ENCODE results near the gene LAIR2. TPM values are rescaled to one million over a fixed set of nuclear protein-coding genes. Genes with fewer than 3 reads are reported as not detected.

LAIR2 gene
- total RNA-seq, 1 donor = not detected

- peaks cover 7% of the 10 kb centered on the region for H3K4me1 ChIP-seq (ENCODE audit: insufficient read depth, low read length)
- no peaks in the 10 kb centered on the region for H3K9me3 ChIP-seq (ENCODE audit: low read depth, low read length)
- H3K27ac ChIP-seq (ENCODE audit: low read depth, low read length) = no peak overlapping the region
- H3K36me3 ChIP-seq (ENCODE audit: insufficient read depth, low read length) = no peaks in the 10 kb centered on the region
- DNase-seq (ENCODE audit: insufficient read length, low spot score, missing footprints) = peak; percentile 81
- H3K27me3 ChIP-seq (ENCODE audit: insufficient read depth, low read length) = peaks cover 6% of the 10 kb centered on the region
- H2AFZ ChIP-seq (ENCODE audit: low read length) = peak overlapping the region; percentile 41
- peak overlapping the region; percentile 65 for H3K4me3 ChIP-seq (ENCODE audit: insufficient read depth, low read length)
- peak overlapping the region; percentile 71 for H3K4me2 ChIP-seq (ENCODE audit: insufficient read depth, low read length)
- no peaks in the 10 kb centered on the region for H4K20me1 ChIP-seq (ENCODE audit: insufficient read depth, low read length)
- no peak for TF ChIP-seq CTCF (IDR thresholded peaks at IDR 0.05; ENCODE audit: extremely low read depth, low read depth, low read length)
- no peaks in the 10 kb centered on the region for H3K79me2 ChIP-seq (ENCODE audit: insufficient read depth, low read length)
Observed at GRCh38 chr19:54470991-54471782, 31.4 kb upstream of the LAIR2 start.

- Histone ChIP-seq H3K9me3 (ENCODE audit: low read depth, low read length) (no peaks in the 10 kb centered on the region), H3K4me3 (ENCODE audit: insufficient read depth, low read length) (peak within 1 kb of the TSS; percentile 74), H4K20me1 (ENCODE audit: insufficient read depth, low read length) (no peaks in the 10 kb centered on the region), H3K79me2 (ENCODE audit: insufficient read depth, low read length) (no peaks in the 10 kb centered on the region), H2AFZ (ENCODE audit: low read length) (peak within 1 kb of the TSS; percentile 92), H3K4me2 (ENCODE audit: insufficient read depth, low read length) (peak within 1 kb of the TSS; percentile 87), H3K36me3 (ENCODE audit: insufficient read depth, low read length) (no peaks in the 10 kb centered on the region), H3K27ac (ENCODE audit: low read depth, low read length) (no peak within 1 kb of the TSS), H3K27me3 (ENCODE audit: insufficient read depth, low read length) (peaks cover 6% of the 10 kb centered on the region), H3K4me1 (ENCODE audit: insufficient read depth, low read length) (peaks cover 7% of the 10 kb centered on the region)
- no peak for TF ChIP-seq CTCF (IDR thresholded peaks at IDR 0.05; ENCODE audit: extremely low read depth, low read depth, low read length)
- peak; percentile 98 for DNase-seq (ENCODE audit: insufficient read length, low spot score, missing footprints)
Observed at GRCh38 chr19:54473071-54473891, 29.4 kb upstream of the LAIR2 start, which contains the start of gene CDC42EP5. CDC42EP5 (minus strand) TSS chr19:54473296; CDS start chr19:54465547, 7,749 bp downstream.

- Histone ChIP-seq H3K4me1 (ENCODE audit: insufficient read depth, low read length) (peaks cover 7% of the 10 kb centered on the region), H3K27me3 (ENCODE audit: insufficient read depth, low read length) (peaks cover 6% of the 10 kb centered on the region), H3K4me3 (ENCODE audit: insufficient read depth, low read length) (peak overlapping the region; percentile 74), H3K4me2 (ENCODE audit: insufficient read depth, low read length) (peak overlapping the region; percentile 87), H3K9me3 (ENCODE audit: low read depth, low read length) (no peaks in the 10 kb centered on the region), H3K36me3 (ENCODE audit: insufficient read depth, low read length) (no peaks in the 10 kb centered on the region), H3K79me2 (ENCODE audit: insufficient read depth, low read length) (no peaks in the 10 kb centered on the region), H3K27ac (ENCODE audit: low read depth, low read length) (no peak overlapping the region), H4K20me1 (ENCODE audit: insufficient read depth, low read length) (no peaks in the 10 kb centered on the region), H2AFZ (ENCODE audit: low read length) (peak overlapping the region; percentile 92)
- DNase-seq (ENCODE audit: insufficient read length, low spot score, missing footprints) = peak; percentile 38
- no peak for TF ChIP-seq CTCF (IDR thresholded peaks at IDR 0.05; ENCODE audit: extremely low read depth, low read depth, low read length)
Observed at GRCh38 chr19:54473892-54474372, 28.7 kb upstream of the LAIR2 start.
